Tibial nerve (tissue), 4 donors: ENCODE results near the gene COBL. TPM values are rescaled to one million over a fixed set of nuclear protein-coding genes. Genes with fewer than 3 reads are reported as not detected.

Source experiments
- DNase-seq, 2 donors: peaks; one replicate each; pipeline ENCODE4 v3.0.0-alpha.2; 2019; ENCODE audit warnings: low spot score in 2 of 2
- H3K27ac ChIP-seq, 4 donors: fragments of 200-600 bp; sonication (generic) in 3 of 4; one replicate each; pipeline ENCODE4 v1.5.1; 2017 to 2019; ENCODE audit warnings: mild to moderate bottlenecking in 1 of 4
- H3K27me3 ChIP-seq, 2 donors: fragments of 200-600 bp; sonication (generic) in 1 of 2; one replicate each; pipeline versions ENCODE4 v1.5.1 to v1.6.0; 2017 to 2019
- H3K36me3 ChIP-seq, 3 donors: fragments of 200-600 bp; sonication (generic); one replicate each; pipeline ENCODE4 v1.5.1; 2018 to 2019
- H3K4me1 ChIP-seq, 4 donors: fragments of 200-600 bp; sonication (generic) in 3 of 4; one replicate each; pipeline ENCODE4 v1.5.1; 2017 to 2019
- H3K4me3 ChIP-seq, 4 donors: fragments of 200-600 bp; sonication (generic) in 3 of 4; one replicate each; pipeline ENCODE4 v1.5.1; 2017 to 2019; ENCODE audit warnings: mild to moderate bottlenecking in 1 of 4, moderate library complexity in 1 of 4
- H3K9me3 ChIP-seq, 4 donors: fragments of 200-600 bp; sonication (generic) in 3 of 4; one replicate each; pipeline ENCODE4 v1.5.1; 2017 to 2019
- EP300 ChIP-seq, 2 donors: sonication (generic); formaldehyde crosslinking; IDR thresholded peaks; one replicate each; pipeline ENCODE4 v1.6.1; 2017; ENCODE audit warnings: antibody characterized with exemption in 2 of 2, mild to moderate bottlenecking in 1 of 2
- POLR2A ChIP-seq, 2 donors: fragments of 450-650 bp; IDR thresholded peaks; one replicate each; pipeline ENCODE4 v1.6.1; 2017; ENCODE audit warnings: antibody characterized with exemption in 2 of 2, mild to moderate bottlenecking in 2 of 2, moderate library complexity in 2 of 2
- WGBS, 2 donors: methylation state at CpG; one replicate each; pipeline ENCODE4 v1.1.5; 2018; 5-methylcytosine and 5-hydroxymethylcytosine counted together
- total RNA-seq, 4 donors: library from RNA; depleted of rRNA; stranded (reverse); fragments of >200 nt; gene quantifications; one replicate each; pipeline ENCODE4 v1.1.0, GENCODE V29; 2016
- TF ChIP-seq, protein P1 (sequence below), 5 experiments: fragments of 200-600 bp in 3 of 5; fragments of 450-650 bp in 2 of 5; sonication (generic) in 3 of 5; IDR thresholded peaks; one replicate each; pipeline ENCODE4 v1.5.1; 2016 to 2019; ENCODE audit warnings: antibody characterized with exemption in 5 of 5, mild to moderate bottlenecking in 3 of 5, moderate library complexity in 2 of 5

COBL gene
- total RNA-seq, 4 donors from 2014 or later = 6.3 to 18.1 (median 8.1) TPM

DNA sequence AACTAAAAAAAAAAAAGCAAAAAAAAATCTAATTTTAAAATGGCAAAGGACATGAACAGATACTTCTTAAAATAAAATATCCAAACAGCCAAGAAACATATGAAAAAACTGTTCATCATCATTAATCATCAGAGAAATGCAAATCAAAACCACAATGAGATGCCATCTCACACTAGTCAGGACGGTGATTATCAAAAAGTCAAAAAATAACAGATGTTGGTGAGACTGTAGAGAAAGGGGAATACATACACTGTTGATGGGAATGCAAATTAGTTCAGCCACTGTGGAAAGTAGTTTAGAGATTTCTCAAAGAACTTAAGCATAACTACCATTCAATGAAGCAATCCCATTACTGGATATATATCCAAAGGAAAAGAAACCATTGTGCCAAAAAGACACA lies 30.2 kb downstream of the COBL start:
- WGBS, 2 donors = 45 to 56% methylated on average over 1 of the region's 1 CpG
- H3K4me3 ChIP-seq = no peak overlapping the region
- H3K27me3 ChIP-seq = no peaks in the 10 kb centered on the region

GRCh38 chr7:51280156-51280555 lies 36.5 kb downstream of the COBL start:
- DNase-seq = no peak
- Histone ChIP-seq H3K27me3 (no peaks in the 10 kb centered on the region), H3K4me1 (peaks cover 0 to 17% (median 0%) of the 10 kb centered on the region in 4 donors), H3K4me3 (no peak overlapping the region), H3K9me3 (peaks cover 0 to 12% (median 0%) of the 10 kb centered on the region in 4 donors), H3K36me3 (no peaks in the 10 kb centered on the region), H3K27ac (no peak overlapping the region)
- TF ChIP-seq EP300 (IDR thresholded peaks at IDR 0.05) (no peak), POLR2A (IDR thresholded peaks at IDR 0.05) (no peak)
- TF ChIP-seq, protein P1, sequence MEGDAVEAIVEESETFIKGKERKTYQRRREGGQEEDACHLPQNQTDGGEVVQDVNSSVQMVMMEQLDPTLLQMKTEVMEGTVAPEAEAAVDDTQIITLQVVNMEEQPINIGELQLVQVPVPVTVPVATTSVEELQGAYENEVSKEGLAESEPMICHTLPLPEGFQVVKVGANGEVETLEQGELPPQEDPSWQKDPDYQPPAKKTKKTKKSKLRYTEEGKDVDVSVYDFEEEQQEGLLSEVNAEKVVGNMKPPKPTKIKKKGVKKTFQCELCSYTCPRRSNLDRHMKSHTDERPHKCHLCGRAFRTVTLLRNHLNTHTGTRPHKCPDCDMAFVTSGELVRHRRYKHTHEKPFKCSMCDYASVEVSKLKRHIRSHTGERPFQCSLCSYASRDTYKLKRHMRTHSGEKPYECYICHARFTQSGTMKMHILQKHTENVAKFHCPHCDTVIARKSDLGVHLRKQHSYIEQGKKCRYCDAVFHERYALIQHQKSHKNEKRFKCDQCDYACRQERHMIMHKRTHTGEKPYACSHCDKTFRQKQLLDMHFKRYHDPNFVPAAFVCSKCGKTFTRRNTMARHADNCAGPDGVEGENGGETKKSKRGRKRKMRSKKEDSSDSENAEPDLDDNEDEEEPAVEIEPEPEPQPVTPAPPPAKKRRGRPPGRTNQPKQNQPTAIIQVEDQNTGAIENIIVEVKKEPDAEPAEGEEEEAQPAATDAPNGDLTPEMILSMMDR (IDR thresholded peaks at IDR 0.05) = no peak
- 79 to 82% methylated on average over 3 of the region's 3 CpGs for WGBS, 2 donors

More for the DNA sequence above, 30.2 kb downstream of the COBL start:
- Histone ChIP-seq H3K4me1 (peaks cover 0 to 15% (median 2%) of the 10 kb centered on the region in 4 donors), H3K9me3 (peaks cover 0 to 12% (median 0%) of the 10 kb centered on the region in 4 donors), H3K36me3 (no peaks in the 10 kb centered on the region), H3K27ac (no peak overlapping the region)
- DNase-seq = no peak
- TF ChIP-seq EP300 (IDR thresholded peaks at IDR 0.05) (no peak), POLR2A (IDR thresholded peaks at IDR 0.05) (no peak)
- TF ChIP-seq, protein P1 (IDR thresholded peaks at IDR 0.05) = no peak

- no peak for TF ChIP-seq POLR2A (IDR thresholded peaks at IDR 0.05)
- no peak for TF ChIP-seq EP300 (IDR thresholded peaks at IDR 0.05)
- TF ChIP-seq, protein P1 (IDR thresholded peaks at IDR 0.05) = no peak
- no peak for DNase-seq
- H3K9me3 ChIP-seq = peaks cover 0 to 11% (median 0%) of the 10 kb centered on the region in 4 donors
- H3K4me1 ChIP-seq = peaks cover 0 to 20% (median 0%) of the 10 kb centered on the region in 4 donors
- WGBS, 2 donors = 59 to 63% methylated on average over 6 of the region's 6 CpGs
- no peak overlapping the region for H3K4me3 ChIP-seq
- no peak overlapping the region for H3K27ac ChIP-seq
- no peaks in the 10 kb centered on the region for H3K27me3 ChIP-seq
- H3K36me3 ChIP-seq = no peaks in the 10 kb centered on the region
Measured at GRCh38 chr7:51279391-51280023, 37.1 kb downstream of the COBL start.

GRCh38 chr7:51278797-51279196 lies 37.8 kb downstream of the COBL start:
- DNase-seq = no peak
- TF ChIP-seq POLR2A (IDR thresholded peaks at IDR 0.05) = no peak
- TF ChIP-seq EP300 (IDR thresholded peaks at IDR 0.05) = no peak
- TF ChIP-seq, protein P1 (IDR thresholded peaks at IDR 0.05) = no peak
- H3K9me3 ChIP-seq = peaks cover 0 to 4% (median 0%) of the 10 kb centered on the region in 4 donors
- WGBS, 2 donors = 82 to 84% methylated on average over 6 of the region's 6 CpGs
- H3K27ac ChIP-seq = no peak overlapping the region
- H3K4me1 ChIP-seq = peaks cover 0 to 20% (median 0%) of the 10 kb centered on the region in 4 donors
- no peaks in the 10 kb centered on the region for H3K36me3 ChIP-seq
- no peak overlapping the region for H3K4me3 ChIP-seq
- no peaks in the 10 kb centered on the region for H3K27me3 ChIP-seq

- WGBS, 2 donors = 68 to 72% methylated on average over 4 to 5 of the region's 5 CpGs
Measured at GRCh38 chr7:51276967-51277366, 39.6 kb downstream of the COBL start.

More at GRCh38 chr7:51276967-51277366, 39.6 kb downstream of the COBL start:
- no peak for DNase-seq
- Histone ChIP-seq H3K36me3 (no peaks in the 10 kb centered on the region), H3K27me3 (no peaks in the 10 kb centered on the region), H3K9me3 (no peaks in the 10 kb centered on the region), H3K4me3 (no peak overlapping the region), H3K4me1 (peaks cover 0 to 20% (median 0%) of the 10 kb centered on the region in 4 donors), H3K27ac (no peak overlapping the region)
- no peak for TF ChIP-seq POLR2A (IDR thresholded peaks at IDR 0.05)
